D721Med (cell line): ENCODE results near the gene AFAP1L2.
"Not testable (repeated sequence)": the region's sequence is repeated elsewhere in the genome, so short reads cannot be mapped to it uniquely, and the experiment has no call there.

Source experiments
- DNase-seq: peaks from one replicate; pipeline ENCODE4 v3.0.0; 2011; ENCODE audit warnings: low spot score; ENCODE audit not compliant: insufficient read length
- FAIRE-seq: peaks from 2 replicates; lab custom pipeline; 2011; peaks lifted over from hg19 to GRCh38; lab: Jason Lieb, UNC
- CTCF ChIP-seq: IDR thresholded peaks from 2 replicates; pipeline ENCODE4 v1.5.1; 2012; ENCODE audit warnings: mild to moderate bottlenecking, control low read depth; ENCODE audit not compliant: insufficient read depth; ENCODE audit errors: missing control alignments

The AFAP1L2 gene

GRCh38 chr10:114352653-114353298 is 51.5 kb downstream of the AFAP1L2 start:
- DNase-seq: no peak
- FAIRE-seq: no peak
- no peak for TF ChIP-seq CTCF

DNA sequence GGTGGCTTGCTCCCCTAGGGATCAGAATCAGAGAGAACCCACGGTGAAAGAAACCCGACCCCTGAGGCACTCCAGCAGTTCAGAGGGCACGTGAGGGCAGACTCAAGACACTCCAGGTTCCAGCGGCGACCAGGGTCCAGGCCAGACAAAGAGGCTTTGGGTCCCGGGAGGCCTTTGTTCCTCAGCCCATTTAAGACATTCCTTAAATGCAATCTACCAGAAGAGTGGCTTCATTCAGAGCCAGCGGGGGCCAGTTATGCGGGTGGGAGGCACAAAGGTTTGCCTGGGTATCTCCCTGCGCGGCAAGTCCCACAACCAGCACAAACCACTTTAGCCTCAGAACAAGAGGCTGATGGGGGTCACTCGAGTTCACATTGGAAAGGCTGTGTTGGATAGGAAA is 53.6 kb downstream of the AFAP1L2 start:
- no peak for FAIRE-seq
- no peak for DNase-seq
- no peak for TF ChIP-seq CTCF

GRCh38 chr10:114349522-114350215 is 54.6 kb downstream of the AFAP1L2 start:
- TF ChIP-seq CTCF: no peak
- FAIRE-seq: no peak
- no peak for DNase-seq

- not testable (repeated sequence) for DNase-seq, FAIRE-seq
Measured at GRCh38 chr10:114349071-114349470, 55.2 kb downstream of the AFAP1L2 start.

- FAIRE-seq (no peak), DNase-seq (no peak)
Measured at GRCh38 chr10:114347791-114348190, 56.5 kb downstream of the AFAP1L2 start.

GRCh38 chr10:114347241-114347640 is 57.1 kb downstream of the AFAP1L2 start:
- FAIRE-seq: no peak
- no peak for TF ChIP-seq CTCF
- no peak for DNase-seq

More at GRCh38 chr10:114347791-114348190, 56.5 kb downstream of the AFAP1L2 start:
- no peak for TF ChIP-seq CTCF

- DNase-seq: no peak
- no peak for TF ChIP-seq CTCF
- no peak for FAIRE-seq
Measured at GRCh38 chr10:114346176-114347031, 57.9 kb downstream of the AFAP1L2 start.
